HG03039 (cell line): Measurements from ENCODE around the gene THRAP3.

ENCODE experiments used
- ATAC-seq: cut with Tn5 transposase; IDR thresholded peaks from one replicate; pipeline ENCODE4 v1.9.1; 2021; ENCODE audit warnings: mild to moderate bottlenecking, moderate library complexity; ENCODE audit not compliant: unreplicated experiment

The THRAP3 gene

DNA sequence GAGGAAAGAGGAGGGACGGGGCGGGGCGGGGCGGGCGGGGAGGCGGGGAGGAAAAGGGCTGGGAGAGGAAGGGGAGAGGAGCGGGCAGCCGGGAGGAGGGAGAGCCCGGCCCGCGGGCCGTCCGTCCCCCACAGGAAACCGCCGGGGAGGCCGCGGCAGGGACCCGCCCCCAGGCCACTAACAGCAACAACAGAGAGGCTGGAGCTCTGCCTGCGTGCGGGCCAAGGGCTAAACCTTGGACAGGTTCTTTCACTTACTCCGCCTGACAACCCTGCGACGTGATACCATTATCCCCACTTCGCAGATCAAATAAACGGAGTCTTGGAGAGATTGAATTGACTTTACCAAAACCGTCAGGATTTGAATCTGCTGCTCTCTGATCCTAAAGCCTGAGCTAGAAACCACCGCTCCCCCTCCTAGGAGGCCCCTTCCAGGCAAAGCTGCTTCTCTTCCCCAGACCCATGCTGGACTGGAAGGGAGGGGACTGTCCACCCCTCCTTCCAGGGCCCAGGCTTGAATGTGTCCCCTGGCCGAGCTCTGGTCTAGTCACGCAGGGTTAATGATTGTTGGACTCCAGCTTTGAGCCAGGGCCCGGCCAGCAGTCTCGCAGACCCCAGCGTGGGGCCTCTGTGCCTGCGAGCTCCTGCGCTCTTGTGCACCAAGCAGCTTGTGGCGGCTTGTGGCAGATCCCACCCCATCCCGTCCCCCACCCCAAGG, 99.6 kb downstream of the THRAP3 start, which contains the start of gene EVA1B:
Gene EVA1B (minus strand): TSS at position 10 of the 717 bp plus-strand sequence. CDS start 608 bp downstream, outside the sequence.
- no peak for ATAC-seq

DNA sequence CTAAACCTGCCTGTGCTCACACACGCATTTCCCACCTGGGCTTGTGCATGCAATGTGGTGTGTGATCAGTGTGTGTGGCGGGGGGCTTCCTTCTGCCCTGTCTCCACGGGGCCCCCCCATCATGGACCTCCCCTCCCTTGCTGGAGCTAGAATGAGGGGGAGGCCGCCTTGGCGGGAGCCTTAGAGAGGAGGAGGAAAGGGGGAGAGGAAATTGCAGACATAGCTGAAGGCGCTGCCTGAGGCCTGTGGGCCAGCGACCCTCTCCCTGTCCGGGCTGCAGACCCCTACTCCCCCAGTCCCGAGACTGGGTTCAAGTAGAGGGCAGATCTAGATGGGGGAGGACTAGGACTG, 100.1 kb downstream of the THRAP3 start:
- no peak for ATAC-seq

DNA sequence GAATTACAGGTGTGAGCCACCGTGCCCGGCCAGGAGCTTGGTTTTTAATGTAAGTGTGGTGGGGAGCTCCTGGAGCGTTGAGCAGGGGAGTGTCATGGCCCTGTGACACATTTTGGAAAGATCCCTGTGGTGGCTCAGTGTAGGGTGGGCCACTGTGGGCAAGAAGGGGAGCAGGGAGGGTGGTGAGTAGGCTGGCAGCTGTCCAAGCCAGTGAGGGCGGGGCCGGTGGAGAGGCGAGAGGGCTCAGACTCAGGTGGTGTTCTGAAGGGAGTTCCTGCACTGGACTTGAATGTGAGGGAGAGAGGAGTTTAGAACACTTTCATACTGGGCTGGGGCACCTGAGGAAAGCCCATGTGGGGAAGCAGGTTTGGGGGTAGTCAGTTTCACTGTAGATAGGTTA, 102.3 kb downstream of the THRAP3 start:
- ATAC-seq, result no peak

DNA sequence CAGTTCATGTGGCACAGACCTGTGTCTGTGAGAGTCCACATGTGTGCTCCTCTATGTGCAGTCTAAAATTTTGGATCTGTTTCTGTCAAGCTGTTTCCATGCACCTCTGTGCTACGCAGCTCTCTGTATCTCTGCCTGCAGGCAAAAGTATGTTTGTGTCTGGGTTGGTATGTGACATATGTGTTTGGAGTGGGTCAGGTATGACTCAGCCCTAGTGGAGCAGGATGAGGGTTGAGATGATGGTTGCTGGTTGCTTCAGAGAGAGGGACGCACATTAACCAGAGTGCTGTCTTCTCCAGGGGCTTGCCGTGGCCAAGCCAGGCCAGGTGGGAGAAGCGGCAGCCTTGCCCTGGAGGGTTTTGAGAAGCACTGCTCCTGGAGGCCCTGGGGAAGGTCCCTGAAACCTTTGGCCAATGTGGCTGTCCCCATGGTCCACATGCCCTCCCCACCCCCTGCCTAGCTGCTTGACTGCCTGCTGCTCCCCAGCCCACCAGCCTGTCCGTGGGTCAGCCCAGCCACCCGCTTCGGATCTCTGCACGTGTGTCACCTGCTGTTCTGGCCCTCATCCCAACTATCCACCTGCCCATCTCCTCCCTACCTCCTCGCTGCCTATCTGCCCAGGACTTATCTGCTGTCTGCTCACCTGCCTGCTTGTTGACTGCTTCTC, 103.3 kb downstream of the THRAP3 start:
- no peak for ATAC-seq

DNA sequence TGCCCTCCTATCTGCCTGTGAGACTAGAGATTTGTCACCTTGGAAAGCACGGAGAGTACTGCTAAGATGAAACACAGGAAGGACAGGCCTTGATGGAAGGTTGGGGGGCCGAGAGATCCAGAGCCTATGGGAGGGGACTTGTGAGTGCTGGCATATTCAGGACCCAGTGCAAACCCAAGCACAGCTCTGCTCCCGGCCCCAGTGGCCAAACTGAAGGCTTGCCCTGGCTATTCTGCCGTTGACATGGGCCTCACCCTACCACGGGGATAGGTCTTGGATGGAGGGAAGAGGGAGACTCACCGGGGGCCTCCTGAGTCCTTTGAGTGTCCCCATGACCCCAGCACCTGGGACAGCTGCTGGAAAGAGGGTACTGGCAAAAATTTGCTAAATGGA, 103.8 kb downstream of the THRAP3 start:
- no peak for ATAC-seq

DNA sequence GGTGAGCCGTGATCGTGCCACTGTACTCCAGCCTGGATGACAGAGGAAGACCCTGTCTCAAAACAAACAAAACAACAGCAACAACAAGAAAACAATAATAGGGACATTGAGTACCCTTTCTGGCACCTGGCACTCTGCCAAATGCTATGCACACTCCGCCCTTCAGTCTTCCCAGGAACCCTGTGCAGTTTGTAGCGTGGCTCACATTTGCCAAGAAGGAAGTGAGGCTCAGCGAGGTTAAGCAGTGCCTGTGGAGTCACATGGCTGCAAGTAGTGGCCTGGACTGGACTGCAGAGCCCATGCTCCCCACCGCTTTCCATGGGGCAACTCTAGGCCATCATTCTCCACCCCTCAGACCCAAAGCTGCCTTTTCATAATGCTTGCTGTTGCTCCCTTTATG, 104.5 kb downstream of the THRAP3 start:
- ATAC-seq, result no peak

DNA sequence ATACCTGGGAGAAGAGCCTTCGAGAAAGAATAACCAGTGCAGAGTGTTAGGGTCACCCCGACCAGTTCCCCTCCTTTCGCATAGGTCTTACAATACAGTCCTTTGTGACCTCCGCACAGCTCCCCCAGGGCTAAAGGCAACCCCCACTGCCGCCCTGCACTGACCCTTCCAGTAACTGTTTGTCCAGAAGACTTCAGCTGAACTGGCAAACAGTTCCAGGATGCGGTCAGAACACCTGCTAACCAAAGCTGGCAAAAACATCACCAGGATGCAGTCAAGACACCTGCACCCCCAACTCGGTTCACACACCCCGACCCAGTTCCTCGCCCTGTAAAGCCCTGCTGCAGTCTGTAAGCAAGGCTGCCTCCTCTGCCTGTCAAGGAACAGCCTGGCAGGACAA, 105.6 kb downstream of the THRAP3 start:
- no peak for ATAC-seq

DNA sequence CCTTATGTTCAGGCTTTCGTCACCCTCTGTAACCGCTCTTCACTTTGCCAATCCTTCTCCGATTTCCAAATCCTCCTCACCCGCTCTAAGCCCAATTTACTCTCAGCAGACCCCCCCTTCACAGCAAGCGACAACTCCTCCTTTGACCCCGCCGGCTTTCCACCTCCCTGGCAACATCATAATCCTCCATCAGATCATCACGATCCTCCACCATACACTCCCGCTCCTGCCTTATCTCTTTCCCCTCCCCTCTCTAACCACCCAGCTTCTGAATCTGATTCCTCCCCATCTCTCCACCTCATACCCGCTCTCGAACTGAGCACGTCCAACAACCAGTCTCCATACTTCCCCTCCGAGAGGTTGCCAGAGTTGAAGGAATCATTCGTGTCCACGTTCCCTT, 106.7 kb downstream of the THRAP3 start:
- no peak for ATAC-seq

DNA sequence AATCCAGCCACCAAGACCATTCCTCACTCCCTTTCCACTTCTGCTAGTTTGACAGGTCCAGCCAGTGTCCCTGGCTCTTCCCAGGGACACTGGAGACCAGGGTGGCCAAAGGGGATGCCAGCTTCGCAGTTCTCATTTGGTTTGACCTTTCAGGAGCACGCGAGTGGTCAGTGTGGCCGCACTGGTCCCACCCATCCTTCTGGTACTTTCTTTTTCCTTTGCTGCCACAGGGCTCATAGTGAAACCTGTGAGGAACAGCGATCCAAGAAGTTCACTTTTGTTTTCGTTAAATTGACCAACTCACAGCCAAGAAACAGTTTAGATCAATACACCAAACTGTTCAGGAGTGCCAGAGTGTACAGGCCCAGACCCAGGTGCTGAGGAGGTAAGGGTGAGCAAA, 113.6 kb downstream of the THRAP3 start:
- ATAC-seq, result no peak

DNA sequence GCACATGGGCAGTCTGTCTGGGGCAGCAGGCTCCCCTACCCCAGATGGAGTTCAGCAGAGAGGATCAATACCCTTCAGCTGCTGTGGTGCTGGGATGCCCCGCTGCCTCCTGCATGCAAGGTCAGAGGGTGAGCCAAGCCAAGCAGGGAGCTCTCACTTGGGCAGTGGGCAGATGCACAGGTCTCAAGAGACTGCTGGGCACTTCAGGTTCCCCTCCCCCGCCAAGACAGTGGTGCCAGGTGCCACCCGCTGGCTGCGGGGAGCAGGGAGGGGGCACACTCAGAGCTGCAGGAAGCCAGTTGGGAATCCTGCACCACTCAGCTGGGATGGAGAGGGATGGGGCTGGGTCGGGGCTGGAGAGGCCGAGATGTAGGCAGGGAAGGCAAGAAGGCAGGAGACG, 115.0 kb downstream of the THRAP3 start:
- no peak for ATAC-seq

DNA sequence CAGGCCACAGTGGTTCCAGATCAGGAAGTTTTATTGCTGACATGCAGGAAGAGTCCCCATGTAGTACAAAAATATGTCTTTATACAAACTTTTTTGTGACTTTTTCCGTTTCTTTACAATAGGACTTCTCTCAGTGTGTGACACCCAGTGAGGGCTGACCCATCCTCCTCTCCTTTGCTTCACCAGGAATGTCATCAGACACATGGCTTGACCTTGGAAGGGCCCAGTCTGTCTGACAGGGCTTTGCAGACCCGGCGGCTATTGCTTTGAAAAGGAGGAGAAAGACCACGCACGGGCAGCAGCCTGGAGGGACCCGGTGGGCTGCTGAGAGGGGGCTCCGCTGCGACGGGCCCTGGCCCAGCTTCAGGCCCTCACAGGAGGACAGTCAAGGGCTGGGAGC, 115.4 kb downstream of the THRAP3 start:
- no peak for ATAC-seq

DNA sequence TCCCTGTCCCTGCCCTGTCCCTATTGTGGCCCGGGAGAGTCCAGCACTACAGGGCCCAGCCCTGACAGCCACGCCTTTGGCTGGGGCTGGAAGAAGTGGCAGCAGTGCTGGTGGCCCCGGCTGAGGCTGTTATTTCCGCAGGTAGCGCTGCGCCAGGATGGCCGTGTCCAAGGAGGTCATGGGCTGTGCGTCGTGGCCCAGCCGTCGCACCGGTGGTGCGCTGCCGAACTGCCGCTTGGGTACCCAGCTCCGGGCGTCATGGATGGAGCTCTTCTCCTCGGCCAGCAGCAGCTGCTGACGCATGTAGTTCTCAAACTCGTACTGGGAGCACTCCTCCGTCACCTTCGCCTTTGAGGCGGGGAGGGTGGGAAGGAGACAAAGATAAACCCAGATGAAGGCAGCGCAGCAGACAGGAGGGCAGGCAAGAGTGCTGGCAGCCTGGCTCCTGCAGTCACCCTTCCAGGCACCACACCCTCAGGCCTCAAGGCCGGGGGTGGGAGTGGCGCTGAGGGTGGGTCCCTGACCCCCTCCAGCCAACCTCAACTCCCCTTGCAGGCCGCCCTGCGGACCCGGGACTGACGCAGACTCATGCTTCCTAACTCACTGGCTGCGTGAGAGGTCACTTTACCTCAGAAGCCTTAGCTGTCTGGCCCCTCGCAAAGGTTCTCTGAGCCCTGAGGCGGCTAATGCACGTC, 117.5 kb downstream of the THRAP3 start:
- ATAC-seq, result no peak

DNA sequence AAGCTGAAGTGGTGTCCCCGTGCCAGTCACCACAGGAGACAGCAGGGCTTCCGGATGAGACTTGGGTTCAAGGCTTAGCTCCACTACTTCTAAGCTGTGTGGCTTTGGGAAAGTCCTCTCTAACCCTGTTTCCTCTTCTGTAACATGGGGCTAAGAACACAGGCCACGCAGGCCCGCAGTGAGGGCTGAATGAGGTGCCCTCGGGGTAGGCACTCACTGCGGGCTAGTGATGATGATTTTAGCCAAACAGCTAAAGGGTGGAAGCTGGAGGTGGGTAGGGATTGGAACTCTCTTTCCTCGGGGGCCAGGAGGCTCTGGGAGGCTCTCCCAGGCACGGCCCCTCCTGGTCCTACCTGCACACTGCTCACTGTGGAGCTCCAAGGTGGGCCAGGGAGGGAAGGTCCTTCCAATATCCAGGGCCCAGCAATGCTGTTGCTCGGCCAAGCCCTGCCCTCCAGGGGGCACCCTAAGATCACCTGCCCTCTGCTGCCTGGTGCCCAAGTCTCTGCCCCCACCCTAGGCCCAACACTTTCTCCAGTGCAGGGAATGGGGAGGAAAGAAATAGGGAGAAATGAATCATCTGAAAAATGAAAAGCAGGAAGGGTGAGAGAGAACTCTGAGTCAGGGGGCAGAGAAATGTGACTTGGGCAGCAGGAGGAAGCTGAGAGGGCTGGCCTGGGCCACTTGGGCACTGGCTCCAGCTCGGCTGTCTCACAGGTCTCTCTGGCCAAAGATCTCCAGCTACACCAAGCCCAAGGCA, 118.4 kb downstream of the THRAP3 start:
- ATAC-seq, result no peak

DNA sequence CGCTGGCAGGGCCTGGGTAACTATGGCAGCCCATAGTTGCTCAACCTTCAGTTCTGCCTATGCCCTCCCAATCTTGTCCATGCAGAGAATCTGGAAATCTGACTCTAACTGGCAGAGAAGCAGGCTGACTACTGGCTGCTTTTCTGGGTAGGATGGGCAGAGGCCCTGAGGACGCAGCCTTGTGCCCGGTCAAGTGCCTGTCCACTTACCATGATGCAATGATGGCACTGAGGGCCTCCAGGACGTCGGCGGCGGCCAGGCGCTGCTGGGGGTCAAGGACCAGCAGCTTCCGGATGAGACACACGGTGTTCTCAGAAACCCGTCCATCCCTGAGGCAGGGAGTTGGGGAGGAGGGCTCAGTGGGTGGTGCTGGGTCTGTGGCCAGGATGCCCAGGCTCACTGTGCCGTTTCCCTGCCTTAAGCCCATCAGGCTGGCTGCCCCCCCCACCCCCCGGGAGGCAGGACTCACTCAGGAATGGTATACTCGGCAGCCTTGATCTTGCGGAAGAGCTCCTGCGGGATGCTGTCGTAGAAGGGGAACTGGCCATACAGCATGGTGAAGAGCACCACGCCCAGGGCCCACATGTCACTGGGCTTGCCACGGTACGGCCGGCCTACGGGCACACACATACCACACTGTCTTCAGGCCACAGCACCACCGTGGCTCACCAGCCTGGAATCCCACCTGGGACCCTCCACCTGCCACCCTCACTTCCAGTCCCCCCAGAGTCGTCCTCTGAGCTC, 119.6 kb downstream of the THRAP3 start:
- no peak for ATAC-seq

DNA sequence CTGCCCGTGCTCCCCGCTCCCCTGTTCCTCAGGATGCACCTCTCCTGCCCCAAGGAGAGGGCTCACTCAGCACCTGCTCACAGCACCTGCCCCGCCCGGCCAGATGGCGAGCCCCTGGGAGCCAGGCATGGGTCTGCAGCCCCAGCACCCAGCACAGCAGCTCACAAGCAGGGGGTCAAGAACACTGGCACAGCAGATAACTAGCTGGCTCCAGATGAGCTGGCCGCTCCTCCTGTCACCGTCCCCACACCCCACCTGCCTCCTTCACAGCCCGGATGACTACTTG, 120.1 kb downstream of the THRAP3 start:
- ATAC-seq, result no peak

DNA sequence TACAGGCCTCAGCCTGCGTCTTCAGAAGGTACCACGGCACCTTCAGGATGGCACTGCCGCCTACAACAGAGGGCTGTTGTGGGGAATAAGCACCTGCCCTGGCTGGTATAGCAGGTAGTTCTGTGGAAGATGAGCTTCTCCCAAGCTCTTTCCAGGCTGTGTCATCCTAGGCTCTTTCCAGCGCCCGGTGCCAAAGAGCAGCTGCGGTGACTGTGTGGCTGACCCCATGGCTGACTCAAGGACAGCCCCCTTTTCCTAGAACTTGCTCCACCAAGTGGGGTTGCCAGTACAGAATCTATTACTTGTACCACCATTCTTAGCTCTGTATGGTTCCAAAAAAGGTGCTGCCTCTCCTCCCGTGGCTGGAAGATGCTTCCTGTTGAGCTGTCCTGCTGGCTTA, 121.1 kb downstream of the THRAP3 start:
- ATAC-seq, result no peak

DNA sequence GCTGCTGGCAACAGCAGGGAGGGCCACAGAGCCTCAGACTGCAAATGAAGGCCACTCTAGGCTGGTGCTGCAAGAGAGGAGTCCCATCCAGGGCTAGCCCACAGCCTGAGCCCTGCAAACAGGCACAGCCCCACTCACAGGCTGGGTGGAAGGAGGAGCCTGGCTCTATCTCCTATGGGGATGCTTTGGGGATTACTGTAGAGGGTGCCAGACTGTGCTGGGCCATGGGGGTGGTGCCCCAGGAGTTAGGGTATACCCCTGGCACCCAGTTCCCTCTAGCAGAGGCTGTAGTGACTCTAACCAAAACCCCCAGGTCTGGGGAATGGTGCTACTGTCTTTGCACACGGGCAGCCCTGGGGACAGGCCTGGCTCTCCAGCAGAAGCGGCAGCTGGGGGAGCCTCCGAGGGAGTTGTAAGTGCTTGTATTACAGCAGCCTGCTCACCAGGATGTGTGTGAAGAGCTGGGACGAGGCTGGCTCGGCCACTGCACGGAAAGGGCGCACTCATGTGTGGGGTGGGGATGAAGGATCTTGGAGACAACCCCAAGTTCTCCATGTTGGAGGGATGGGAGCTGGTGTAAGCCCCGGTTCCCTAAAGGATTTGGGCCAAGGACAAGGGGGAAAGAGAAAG, 122.6 kb downstream of the THRAP3 start:
- no peak for ATAC-seq

DNA sequence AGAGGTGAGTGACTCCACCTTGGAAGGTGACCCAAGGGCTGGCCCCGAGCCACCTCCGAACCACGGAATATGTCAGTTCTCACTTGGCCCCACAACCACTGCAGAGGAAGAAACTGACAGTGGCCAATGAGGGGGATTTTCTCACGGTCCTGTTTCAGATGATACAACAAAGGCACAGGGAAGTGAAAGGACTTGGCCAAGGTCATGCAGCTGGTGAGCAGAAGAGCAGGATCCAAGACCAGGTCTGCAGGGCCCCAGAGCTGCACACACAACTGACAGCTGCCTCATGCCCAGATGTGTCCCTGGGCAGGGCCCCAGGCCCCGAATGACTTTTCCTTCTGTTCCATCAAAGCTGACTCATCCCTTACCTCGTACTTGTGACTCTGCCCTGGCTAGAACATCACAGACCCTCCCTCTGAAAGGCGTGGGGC, 125.0 kb downstream of the THRAP3 start:
- ATAC-seq, result peak; percentile 50

DNA sequence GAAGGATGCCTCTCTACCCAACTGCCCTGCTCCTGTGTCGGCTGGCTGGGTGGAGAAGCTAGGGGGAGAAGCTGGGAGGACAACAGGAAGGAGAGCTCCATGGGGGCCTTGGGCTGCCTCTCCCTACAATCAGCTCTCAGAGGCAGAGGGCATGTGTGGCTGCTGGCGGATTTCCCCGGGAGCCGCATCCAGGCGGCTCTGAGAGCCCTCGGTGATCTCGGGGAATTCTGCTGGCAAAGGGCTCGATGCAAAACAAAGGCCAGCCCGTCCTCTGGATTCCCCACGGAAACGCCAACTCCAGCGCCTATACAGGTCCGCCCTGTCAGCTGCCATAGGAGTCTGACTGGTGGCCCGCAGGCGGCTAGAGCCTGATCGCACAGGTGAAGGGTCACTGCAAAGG, 125.6 kb downstream of the THRAP3 start:
- no peak for ATAC-seq

DNA sequence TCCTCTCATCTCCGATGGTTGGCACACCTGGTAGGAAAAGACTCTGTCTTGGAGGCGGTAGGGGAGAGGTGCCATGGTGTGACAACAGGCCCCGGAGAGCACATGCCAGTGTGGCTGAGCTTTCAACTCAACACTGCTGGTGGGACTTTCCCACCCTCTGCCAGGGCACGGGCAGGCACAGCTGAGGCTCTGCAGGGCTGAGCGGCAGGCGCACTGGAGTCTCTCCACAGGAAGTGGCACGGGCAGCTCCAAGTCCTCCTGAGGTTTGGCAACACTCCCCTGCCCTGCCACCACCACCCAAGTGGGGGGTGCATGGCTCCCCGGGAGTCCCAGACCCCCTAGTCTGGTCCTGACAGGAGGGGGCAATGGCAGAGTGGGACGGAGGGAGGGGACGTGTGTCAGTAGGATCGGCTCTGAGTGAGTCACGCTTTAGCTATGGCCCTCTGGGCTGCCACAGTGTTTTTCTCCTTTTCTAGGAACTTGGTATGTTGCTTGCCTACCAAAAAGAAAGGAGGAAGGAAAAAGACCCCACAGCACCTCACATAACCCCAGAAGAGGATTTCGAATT, 126.5 kb downstream of the THRAP3 start:
- ATAC-seq, result no peak
